ENCODE data around the gene RNF4. TPM values are rescaled to one million over a fixed set of nuclear protein-coding genes. Genes with fewer than 3 reads are reported as not detected.

Gene RNF4
- total RNA-seq, 1 donor from 2014 or later, result 26.0 TPM

DNA sequence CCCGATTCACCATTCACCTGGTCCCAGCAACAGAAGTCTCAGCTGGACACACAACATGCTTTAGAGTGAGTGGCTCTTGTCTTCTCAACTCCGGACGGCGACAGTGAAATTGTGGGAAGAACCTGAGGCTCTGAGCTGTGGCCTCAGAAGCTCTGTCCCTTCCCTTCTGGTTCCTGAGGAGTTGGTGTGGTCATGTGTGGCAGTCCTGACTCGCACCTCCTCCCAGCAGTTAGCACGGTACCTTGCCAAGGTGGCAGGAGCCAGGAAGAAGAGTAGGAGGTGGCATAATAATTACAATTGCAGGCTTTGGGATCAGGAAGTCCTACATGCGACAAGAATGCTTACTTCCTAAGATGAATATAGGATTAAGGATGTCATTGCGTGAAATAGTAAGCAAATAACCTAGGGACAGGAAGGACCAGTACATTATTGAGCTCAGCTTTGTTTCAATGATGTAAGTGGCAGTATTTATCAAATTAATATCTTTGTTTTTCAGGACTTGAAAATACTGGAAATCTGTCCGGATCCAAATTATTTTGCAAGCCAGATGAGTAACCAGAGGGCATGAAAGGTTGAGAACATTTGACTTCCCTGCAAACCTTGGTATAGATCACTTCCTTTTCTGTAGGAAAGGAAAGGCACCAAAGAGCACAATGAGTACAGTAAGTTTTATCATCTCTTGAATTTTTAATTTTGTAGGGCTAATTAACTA is 21.1 kb downstream of the RNF4 start:
- Histone ChIP-seq H3K9me3 (replicated peaks) (no peaks in the 10 kb centered on the region), H3K27ac (replicated peaks) (peak overlapping the region; percentile 27)

DNA sequence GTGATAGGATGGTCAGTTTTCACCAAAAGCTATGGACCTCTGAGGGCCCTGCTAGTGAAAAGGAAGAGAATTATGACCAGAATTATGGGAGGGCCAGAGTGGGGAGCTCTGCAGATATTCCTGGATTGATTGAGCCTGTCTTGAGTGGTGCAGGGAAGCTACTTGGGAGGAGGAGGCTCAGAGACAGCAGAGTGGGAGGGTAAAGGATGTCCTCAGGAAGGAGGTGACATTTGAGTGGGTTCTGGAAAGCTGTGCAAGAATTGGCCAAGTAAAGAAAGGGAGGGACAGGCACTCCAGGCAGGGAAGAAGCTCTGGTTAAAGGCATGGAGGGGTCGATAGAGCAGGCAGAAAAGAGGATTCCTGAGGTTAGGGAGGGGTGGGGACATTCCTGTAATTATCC is 24.1 kb downstream of the RNF4 start:
- peaks cover 49% of the 10 kb centered on the region for H3K36me3 ChIP-seq

More for the DNA sequence above, 21.1 kb downstream of the RNF4 start:
- H3K4me1 ChIP-seq, result peaks cover 90% of the 10 kb centered on the region
- intact Hi-C loops (cut with micrococcal nuclease), result no loop called here
- no peaks in the 10 kb centered on the region for H3K27me3 ChIP-seq (ENCODE audit: low read depth)
- TF ChIP-seq, protein P1, sequence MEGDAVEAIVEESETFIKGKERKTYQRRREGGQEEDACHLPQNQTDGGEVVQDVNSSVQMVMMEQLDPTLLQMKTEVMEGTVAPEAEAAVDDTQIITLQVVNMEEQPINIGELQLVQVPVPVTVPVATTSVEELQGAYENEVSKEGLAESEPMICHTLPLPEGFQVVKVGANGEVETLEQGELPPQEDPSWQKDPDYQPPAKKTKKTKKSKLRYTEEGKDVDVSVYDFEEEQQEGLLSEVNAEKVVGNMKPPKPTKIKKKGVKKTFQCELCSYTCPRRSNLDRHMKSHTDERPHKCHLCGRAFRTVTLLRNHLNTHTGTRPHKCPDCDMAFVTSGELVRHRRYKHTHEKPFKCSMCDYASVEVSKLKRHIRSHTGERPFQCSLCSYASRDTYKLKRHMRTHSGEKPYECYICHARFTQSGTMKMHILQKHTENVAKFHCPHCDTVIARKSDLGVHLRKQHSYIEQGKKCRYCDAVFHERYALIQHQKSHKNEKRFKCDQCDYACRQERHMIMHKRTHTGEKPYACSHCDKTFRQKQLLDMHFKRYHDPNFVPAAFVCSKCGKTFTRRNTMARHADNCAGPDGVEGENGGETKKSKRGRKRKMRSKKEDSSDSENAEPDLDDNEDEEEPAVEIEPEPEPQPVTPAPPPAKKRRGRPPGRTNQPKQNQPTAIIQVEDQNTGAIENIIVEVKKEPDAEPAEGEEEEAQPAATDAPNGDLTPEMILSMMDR (IDR thresholded peaks at IDR 0.05; ENCODE audit: borderline replicate concordance), result no peak
- H3K4me3 ChIP-seq, result no peak overlapping the region
- DNase-seq, result no peak
- peaks cover 37% of the 10 kb centered on the region for H3K36me3 ChIP-seq

DNA sequence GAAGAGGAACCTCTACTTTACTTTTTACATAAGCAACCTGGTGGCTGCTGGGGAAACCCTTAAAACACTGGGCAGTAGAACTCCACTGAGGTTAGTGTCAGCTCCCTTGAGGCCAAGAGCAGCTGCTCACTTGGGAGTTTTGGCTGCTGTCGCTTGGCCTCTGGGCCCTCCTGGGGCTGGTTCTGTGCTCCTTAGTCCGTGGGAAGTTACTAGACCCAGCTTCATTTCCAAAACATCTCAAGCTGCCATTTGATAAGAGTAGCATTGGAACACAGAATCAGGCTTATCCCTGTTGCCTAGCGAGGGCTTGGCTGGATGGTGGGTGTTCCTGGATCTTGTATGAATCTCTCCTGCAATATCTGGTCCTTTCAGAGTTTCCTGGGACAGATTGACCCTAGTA is 26.1 kb downstream of the RNF4 start:
- H3K4me1 ChIP-seq, result peaks cover 55% of the 10 kb centered on the region
- H3K9me3 ChIP-seq (replicated peaks), result no peaks in the 10 kb centered on the region
- TF ChIP-seq, protein P1 (IDR thresholded peaks at IDR 0.05; ENCODE audit: borderline replicate concordance), result no peak
- no peak for DNase-seq
- no peaks in the 10 kb centered on the region for H3K27me3 ChIP-seq (ENCODE audit: low read depth)
- no peak overlapping the region for H3K4me3 ChIP-seq
- H3K27ac ChIP-seq (replicated peaks), result peak overlapping the region; percentile 22
- intact Hi-C loops (cut with micrococcal nuclease), result no loop called here
- peaks cover 68% of the 10 kb centered on the region for H3K36me3 ChIP-seq

More for the DNA sequence above, 24.1 kb downstream of the RNF4 start:
- Histone ChIP-seq H3K9me3 (replicated peaks) (no peaks in the 10 kb centered on the region), H3K4me3 (no peak overlapping the region), H3K27ac (replicated peaks) (peak overlapping the region; percentile 52), H3K27me3 (ENCODE audit: low read depth) (no peaks in the 10 kb centered on the region), H3K4me1 (peaks cover 76% of the 10 kb centered on the region)
- TF ChIP-seq, protein P1 (IDR thresholded peaks at IDR 0.05; ENCODE audit: borderline replicate concordance), result no peak
- DNase-seq, result no peak
- intact Hi-C loops (cut with micrococcal nuclease), result no loop called here

DNA sequence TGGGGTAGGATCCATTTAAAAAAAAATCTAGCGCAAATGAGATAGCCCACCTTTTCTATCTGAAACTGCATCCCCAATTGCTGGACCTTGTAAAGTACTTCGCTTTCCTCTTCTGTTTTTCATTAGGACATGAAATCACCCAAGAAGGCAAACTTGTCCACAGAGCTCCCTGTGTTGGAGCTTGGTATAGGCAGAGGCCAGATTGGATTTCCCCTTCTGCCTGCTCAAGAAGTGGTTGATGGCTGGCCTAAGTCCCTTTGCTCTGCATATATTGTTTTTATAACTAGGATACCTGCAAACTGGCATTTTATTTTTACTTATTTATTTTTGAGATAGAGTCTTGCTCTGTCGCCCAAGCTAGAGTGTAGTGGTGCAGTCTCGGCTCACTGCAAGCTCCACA is 28.4 kb downstream of the RNF4 start:
- Histone ChIP-seq H3K36me3 (peaks cover 68% of the 10 kb centered on the region), H3K4me3 (no peak overlapping the region), H3K9me3 (replicated peaks) (no peaks in the 10 kb centered on the region), H3K27ac (replicated peaks) (no peak overlapping the region), H3K27me3 (ENCODE audit: low read depth) (no peaks in the 10 kb centered on the region), H3K4me1 (peaks cover 42% of the 10 kb centered on the region)
- DNase-seq, result no peak
- intact Hi-C loops (cut with micrococcal nuclease), result no loop called here
- TF ChIP-seq, protein P1 (IDR thresholded peaks at IDR 0.05; ENCODE audit: borderline replicate concordance), result no peak

DNA sequence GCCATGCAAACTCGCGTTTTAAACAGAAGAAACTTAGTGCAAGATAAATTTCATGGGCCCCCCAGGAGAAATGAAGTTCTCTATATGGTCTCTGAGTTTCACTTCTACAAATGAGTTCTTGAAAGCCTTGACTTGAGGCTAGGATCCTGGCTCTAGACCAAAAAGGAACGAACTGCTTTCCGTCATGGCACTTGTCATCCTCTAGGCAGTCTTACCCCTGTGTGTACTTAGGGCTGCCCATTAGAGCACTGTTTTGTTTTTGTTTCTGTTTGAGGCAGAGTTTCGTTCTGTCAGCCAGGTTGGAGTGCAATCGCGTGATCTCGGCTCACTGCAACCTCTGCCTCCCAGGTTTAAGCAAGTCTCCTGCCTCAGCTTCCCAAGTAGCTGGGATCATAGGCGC is 29.0 kb downstream of the RNF4 start:
- H3K36me3 ChIP-seq, result peaks cover 68% of the 10 kb centered on the region

More for the DNA sequence above, 29.0 kb downstream of the RNF4 start:
- H3K27ac ChIP-seq (replicated peaks), result no peak overlapping the region
- H3K27me3 ChIP-seq (ENCODE audit: low read depth), result no peaks in the 10 kb centered on the region
- peaks cover 36% of the 10 kb centered on the region for H3K4me1 ChIP-seq
- no peaks in the 10 kb centered on the region for H3K9me3 ChIP-seq (replicated peaks)
- intact Hi-C loops (cut with micrococcal nuclease), result no loop called here
- TF ChIP-seq, protein P1 (IDR thresholded peaks at IDR 0.05; ENCODE audit: borderline replicate concordance), result no peak
- DNase-seq, result no peak
- H3K4me3 ChIP-seq, result no peak overlapping the region
